CD14-positive monocyte (primary cell): ENCODE results near the gene CDH13. TPM values are rescaled to one million over a fixed set of nuclear protein-coding genes. Genes with fewer than 3 reads are reported as not detected.

Experiments used
- DNase-seq, 3 donors: peaks; one replicate each; pipeline ENCODE4 v3.0.0-alpha.2; 2011 to 2022
- H2AFZ ChIP-seq: 2 replicates; pipeline ENCODE4 v1.6.0; 2012; ENCODE audit warnings: mild to moderate bottlenecking, low read depth, low read length, inconsistent platforms; ENCODE audit not compliant: insufficient read depth, poor library complexity, severe bottlenecking
- H3K27ac ChIP-seq, 2 donors: 1 replicate in 1 of 2; 2 replicates in 1 of 2; pipeline ENCODE4 v1.5.1; 2012 to 2013; ENCODE audit warnings: low read length in 2 of 2, control low read depth in 1 of 2, inconsistent platforms in 1 of 2, low read depth in 1 of 2, mild to moderate bottlenecking in 1 of 2
- H3K27me3 ChIP-seq, 2 donors: one replicate each; pipeline versions ENCODE4 v1.6.0 to v1.6.1; 2011 to 2013; ENCODE audit warnings: low read length in 2 of 2; ENCODE audit not compliant: control insufficient read depth in 2 of 2, insufficient read depth in 2 of 2
- H3K36me3 ChIP-seq, 2 donors: replicated peaks in 1 of 2; 1 replicate in 1 of 2; 2 replicates in 1 of 2; pipeline versions ENCODE4 v1.5.1 to v1.6.1; 2012 to 2013; ENCODE audit warnings: low read length in 2 of 2, control low read depth in 1 of 2, inconsistent platforms in 1 of 2, mild to moderate bottlenecking in 1 of 2; ENCODE audit not compliant: insufficient read depth in 2 of 2, control insufficient read depth in 1 of 2
- H3K4me1 ChIP-seq, 2 donors: 1 replicate in 1 of 2; 2 replicates in 1 of 2; pipeline versions ENCODE4 v1.5.1 to v1.6.1; 2012 to 2013; ENCODE audit warnings: low read length in 2 of 2, control low read depth in 1 of 2, inconsistent platforms in 1 of 2, mild to moderate bottlenecking in 1 of 2, moderate library complexity in 1 of 2; ENCODE audit not compliant: insufficient read depth in 2 of 2, control insufficient read depth in 1 of 2
- H3K4me2 ChIP-seq: replicated peaks from 2 replicates; pipeline ENCODE3; 2012; ENCODE audit warnings: low read length, moderate library complexity, mild to moderate bottlenecking; ENCODE audit not compliant: poor library complexity, severe bottlenecking; ENCODE audit errors: extremely low read depth
- H3K4me3 ChIP-seq, 3 experiments: fragments of 200-600 bp in 1 of 3; sonication (generic) in 1 of 3; replicated peaks in 1 of 3; 1 replicate in 2 of 3; 2 replicates in 1 of 3; pipeline ENCODE4 v1.5.1; 2011 to 2013; ENCODE audit warnings: low read length in 3 of 3, mild to moderate bottlenecking in 3 of 3, control low read depth in 2 of 3, low read depth in 2 of 3, inconsistent platforms in 1 of 3, moderate library complexity in 1 of 3
- H3K79me2 ChIP-seq: 2 replicates; pipeline ENCODE4 v1.6.0; 2012; ENCODE audit warnings: mild to moderate bottlenecking, control low read depth, inconsistent platforms, low read length, moderate library complexity; ENCODE audit not compliant: insufficient read depth
- H3K9ac ChIP-seq: 2 replicates; pipeline ENCODE4 v1.6.0; 2017; ENCODE audit warnings: low read length, mild to moderate bottlenecking; ENCODE audit not compliant: insufficient read depth, poor library complexity, severe bottlenecking
- H3K9me3 ChIP-seq, 2 donors: replicated peaks in 1 of 2; 1 replicate in 1 of 2; 2 replicates in 1 of 2; pipeline versions ENCODE4 v1.5.1 to v1.6.1; 2012 to 2013; ENCODE audit warnings: low read length in 2 of 2, control low read depth in 1 of 2; ENCODE audit not compliant: control insufficient read depth in 1 of 2, insufficient read depth in 1 of 2
- H4K20me1 ChIP-seq: 2 replicates; pipeline ENCODE4 v1.6.0; 2012; ENCODE audit warnings: mild to moderate bottlenecking, low read length, control low read depth, moderate library complexity; ENCODE audit not compliant: insufficient read depth
- H3K27ac Mint-ChIP-seq, 7 donors: one replicate each; pipeline ENCODE4 v1.8.0; 2020; ENCODE audit warnings: mild to moderate bottlenecking in 7 of 7, mixed read lengths in 7 of 7, moderate library complexity in 6 of 7, inconsistent platforms in 2 of 7
- H3K27me3 Mint-ChIP-seq, 3 donors: one replicate each; pipeline ENCODE4 v1.8.0; 2021 to 2022; ENCODE audit warnings: low read depth in 3 of 3, mild to moderate bottlenecking in 3 of 3, mixed read lengths in 3 of 3, moderate library complexity in 3 of 3, inconsistent platforms in 1 of 3
- H3K36me3 Mint-ChIP-seq, 2 donors: one replicate each; pipeline ENCODE4 v1.8.0; 2020; ENCODE audit warnings: mixed read lengths in 2 of 2, inconsistent platforms in 1 of 2, mild to moderate bottlenecking in 1 of 2
- H3K4me1 Mint-ChIP-seq: one replicate; pipeline ENCODE4 v1.8.0; 2020; ENCODE audit warnings: mild to moderate bottlenecking, mixed read lengths
- H3K4me3 Mint-ChIP-seq, 2 donors: one replicate each; pipeline ENCODE4 v1.8.0; 2020; ENCODE audit warnings: mild to moderate bottlenecking in 2 of 2, mixed read lengths in 2 of 2, moderate library complexity in 1 of 2
- H3K9me3 Mint-ChIP-seq, 7 donors: one replicate each; pipeline ENCODE4 v1.8.0; 2020 to 2022; ENCODE audit warnings: mixed read lengths in 7 of 7, mild to moderate bottlenecking in 6 of 7, moderate library complexity in 6 of 7, inconsistent platforms in 2 of 7
- CTCF ChIP-seq: fragments of 200-600 bp; IDR thresholded peaks from one replicate; pipeline ENCODE4 v1.8.0; 2022; ENCODE audit warnings: antibody characterized with exemption, mild to moderate bottlenecking
- WGBS: methylation state at CpG from one replicate; pipeline ENCODE4 v1.1.5; 2013; ENCODE audit warnings: missing lambda C conversion rate; ENCODE audit not compliant: insufficient coverage; 5-methylcytosine and 5-hydroxymethylcytosine counted together
- intact Hi-C, 2 donors: fragments of 100-400 bp; cut with micrococcal nuclease; formaldehyde crosslinking; loops; one replicate each; pipeline versions ENCODE4 v1.15.0 to v1.15.1; 2023
- polyA plus RNA-seq, 3 donors: library from polyadenylated mRNA; depleted of rRNA in 1 of 3; unstranded in 2 of 3; stranded (reverse) in 1 of 3; fragments of 300-500 nt in 2 of 3; fragments of >200 nt in 1 of 3; fragmentation: Illumina TruSeq in 2 of 3; gene quantifications; 1 replicate in 2 of 3; 2 replicates in 1 of 3; pipeline ENCODE4 v1.2.3, GENCODE V29; 2012 to 2021

The CDH13 gene
- polyA plus RNA-seq, 3 donors: 0.13 to 0.19 TPM; not detected in 1

GRCh38 chr16:82900559-82900958 is 273.8 kb downstream of the CDH13 start:
- Histone ChIP-seq H4K20me1 (no peaks in the 10 kb centered on the region), H3K9ac (no peak overlapping the region), H3K9me3 (no peaks in the 10 kb centered on the region), H3K27me3 (no peaks in the 10 kb centered on the region), H3K4me1 (no peaks in the 10 kb centered on the region), H2AFZ (no peak overlapping the region), H3K36me3 (no peaks in the 10 kb centered on the region), H3K4me2 (no peak overlapping the region), H3K79me2 (no peaks in the 10 kb centered on the region), H3K27ac (no peak overlapping the region), H3K4me3 (no peak overlapping the region)
- Mint-ChIP-seq H3K9me3 (peaks cover 0 to 7% (median 3%) of the 10 kb centered on the region in 7 donors), H3K4me3 (no peak overlapping the region), H3K27me3 (peaks cover 0 to 4% (median 2%) of the 10 kb centered on the region in 3 donors), H3K36me3 (no peaks in the 10 kb centered on the region), H3K4me1 (no peaks in the 10 kb centered on the region), H3K27ac (no peak overlapping the region)
- 76% methylated on average over 7 of the region's 8 CpGs for WGBS
- intact Hi-C loops: no loop called here
- no peak for DNase-seq
- TF ChIP-seq CTCF: no peak

GRCh38 chr16:82911925-82912324 is 285.2 kb downstream of the CDH13 start:
- H3K4me3 ChIP-seq: no peak overlapping the region
- no peak for DNase-seq
- no peaks in the 10 kb centered on the region for H3K9me3 ChIP-seq
- no peak overlapping the region for H2AFZ ChIP-seq
- H3K27me3 ChIP-seq: no peaks in the 10 kb centered on the region
- H3K4me1 ChIP-seq: no peaks in the 10 kb centered on the region
- H4K20me1 ChIP-seq: no peaks in the 10 kb centered on the region
- Mint-ChIP-seq H3K27ac (no peak overlapping the region), H3K4me3 (no peak overlapping the region), H3K36me3 (no peaks in the 10 kb centered on the region), H3K4me1 (no peaks in the 10 kb centered on the region), H3K9me3 (peaks cover 4 to 23% (median 6%) of the 10 kb centered on the region in 7 donors), H3K27me3 (peaks cover 5 to 9% (median 7%) of the 10 kb centered on the region in 3 donors)
- H3K79me2 ChIP-seq: no peaks in the 10 kb centered on the region
- WGBS: 90% methylated on average over 8 of the region's 10 CpGs
- intact Hi-C loops: no loop called here
- H3K27ac ChIP-seq: no peak overlapping the region
- no peak for TF ChIP-seq CTCF
- H3K36me3 ChIP-seq: no peaks in the 10 kb centered on the region
- H3K9ac ChIP-seq: no peak overlapping the region
- H3K4me2 ChIP-seq: no peak overlapping the region
